Stomach (tissue), 4 donors: ENCODE results near the gene DPM3.

Source experiments
- CTCF ChIP-seq, 7 experiments: fragments of 450-650 bp in 4 of 7; fragments of 200-600 bp in 3 of 7; sonication (generic) in 3 of 7; IDR thresholded peaks; one replicate each; pipeline ENCODE4 v1.5.1; 2016 to 2019; ENCODE audit warnings: antibody characterized with exemption in 7 of 7, control low read depth in 2 of 7, mild to moderate bottlenecking in 1 of 7
- POLR2A ChIP-seq, 4 donors: fragments of 450-650 bp; IDR thresholded peaks; one replicate each; pipeline ENCODE4 v1.6.1; 2016; ENCODE audit warnings: antibody characterized with exemption in 4 of 4, control low read depth in 2 of 4, mild to moderate bottlenecking in 1 of 4, moderate library complexity in 1 of 4
- POLR2AphosphoS5 ChIP-seq, 3 donors: sonication (generic); formaldehyde crosslinking; IDR thresholded peaks; one replicate each; pipeline ENCODE4 v1.6.1; 2016; ENCODE audit warnings: antibody characterized with exemption in 3 of 3

GRCh38 chr1:155127105-155127966 is 13.0 kb downstream of the DPM3 start, which contains the start of gene EFNA1:
- no peak for TF ChIP-seq CTCF (IDR thresholded peaks at IDR 0.05)
- TF ChIP-seq POLR2AphosphoS5 (IDR thresholded peaks at IDR 0.05) = peak; percentile 1 to 92 (median 86)
- no peak for TF ChIP-seq POLR2A (IDR thresholded peaks at IDR 0.05)
